Subcutaneous adipose tissue (tissue), 4 donors: Measurements from ENCODE around the gene CARD11. TPM values are rescaled to one million over a fixed set of nuclear protein-coding genes. Genes with fewer than 3 reads are reported as not detected.

Source experiments
- total RNA-seq, 4 donors: library from RNA; depleted of rRNA; stranded (reverse); fragments of >200 nt; gene quantifications; one replicate each; pipeline ENCODE4 v1.1.0, GENCODE V29; 2016
- TF ChIP-seq, protein P1 (sequence below): fragments of 450-650 bp; IDR thresholded peaks from one replicate; pipeline ENCODE4 v1.5.1; 2016; ENCODE audit warnings: low read depth, mild to moderate bottlenecking, control low read depth, antibody characterized with exemption, moderate library complexity

CARD11 gene
- total RNA-seq, 4 donors from 2014 or later: 0.57 to 1.2 (median 0.77) TPM

DNA sequence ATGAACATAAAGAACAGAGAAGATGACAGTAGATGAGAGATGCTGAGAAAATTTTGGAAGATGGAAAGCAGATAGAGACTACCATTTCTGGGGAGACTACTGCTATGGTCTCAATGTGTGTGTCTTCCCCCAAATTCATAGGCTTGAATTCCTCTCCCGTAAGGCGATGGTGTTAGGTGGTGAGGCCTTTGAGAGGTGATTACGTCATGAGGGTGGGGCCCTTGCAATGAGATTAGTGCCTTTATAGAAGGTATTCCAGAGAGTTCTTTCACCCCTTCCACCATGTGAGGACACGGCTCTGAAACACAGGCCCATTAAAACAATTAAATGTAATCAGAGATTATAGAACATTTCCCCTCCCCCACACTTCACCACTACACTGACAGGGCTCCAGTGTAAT, 23.9 kb downstream of the CARD11 start:
- TF ChIP-seq, protein P1, sequence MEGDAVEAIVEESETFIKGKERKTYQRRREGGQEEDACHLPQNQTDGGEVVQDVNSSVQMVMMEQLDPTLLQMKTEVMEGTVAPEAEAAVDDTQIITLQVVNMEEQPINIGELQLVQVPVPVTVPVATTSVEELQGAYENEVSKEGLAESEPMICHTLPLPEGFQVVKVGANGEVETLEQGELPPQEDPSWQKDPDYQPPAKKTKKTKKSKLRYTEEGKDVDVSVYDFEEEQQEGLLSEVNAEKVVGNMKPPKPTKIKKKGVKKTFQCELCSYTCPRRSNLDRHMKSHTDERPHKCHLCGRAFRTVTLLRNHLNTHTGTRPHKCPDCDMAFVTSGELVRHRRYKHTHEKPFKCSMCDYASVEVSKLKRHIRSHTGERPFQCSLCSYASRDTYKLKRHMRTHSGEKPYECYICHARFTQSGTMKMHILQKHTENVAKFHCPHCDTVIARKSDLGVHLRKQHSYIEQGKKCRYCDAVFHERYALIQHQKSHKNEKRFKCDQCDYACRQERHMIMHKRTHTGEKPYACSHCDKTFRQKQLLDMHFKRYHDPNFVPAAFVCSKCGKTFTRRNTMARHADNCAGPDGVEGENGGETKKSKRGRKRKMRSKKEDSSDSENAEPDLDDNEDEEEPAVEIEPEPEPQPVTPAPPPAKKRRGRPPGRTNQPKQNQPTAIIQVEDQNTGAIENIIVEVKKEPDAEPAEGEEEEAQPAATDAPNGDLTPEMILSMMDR: no peak

DNA sequence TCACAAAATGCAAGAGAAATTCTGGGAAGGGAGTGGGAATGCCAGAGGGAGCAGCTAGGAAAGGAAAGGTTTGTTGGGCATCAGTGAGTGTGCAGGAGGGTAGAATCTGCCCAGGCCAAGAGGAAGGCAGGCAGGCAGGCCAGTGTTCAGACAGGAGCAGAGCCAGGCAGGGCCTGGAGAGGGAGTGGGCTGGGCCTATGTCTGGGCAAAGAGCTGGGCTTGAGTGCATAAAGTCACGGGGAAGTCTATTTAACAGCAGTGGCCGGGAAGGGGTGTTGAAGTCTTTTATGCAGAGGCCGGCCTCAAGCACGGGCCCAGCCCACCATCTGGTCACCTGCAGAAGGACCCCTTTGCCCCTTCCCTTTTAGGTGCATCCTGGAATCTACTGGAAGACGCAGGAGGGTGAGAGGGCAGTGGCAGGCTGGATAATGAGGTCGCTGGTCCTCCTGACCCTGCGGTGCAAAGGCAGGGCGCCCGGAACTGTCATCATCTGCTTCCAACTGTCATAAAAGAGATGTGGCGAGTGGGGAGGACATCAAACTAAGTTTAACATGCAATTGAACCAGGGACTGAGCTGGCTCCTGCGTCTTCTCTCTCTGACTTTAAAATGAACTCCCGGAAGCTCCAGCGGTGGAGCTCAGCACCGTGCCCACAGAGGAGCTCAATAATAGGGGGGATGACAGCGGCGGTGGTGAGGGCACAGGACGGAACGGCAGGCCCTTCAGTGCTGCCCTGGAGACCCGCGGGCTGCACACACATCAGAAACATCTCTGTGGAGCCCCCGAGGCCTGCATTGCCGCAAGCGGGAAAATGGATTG, 29.5 kb downstream of the CARD11 start:
- TF ChIP-seq, protein P1: no peak

DNA sequence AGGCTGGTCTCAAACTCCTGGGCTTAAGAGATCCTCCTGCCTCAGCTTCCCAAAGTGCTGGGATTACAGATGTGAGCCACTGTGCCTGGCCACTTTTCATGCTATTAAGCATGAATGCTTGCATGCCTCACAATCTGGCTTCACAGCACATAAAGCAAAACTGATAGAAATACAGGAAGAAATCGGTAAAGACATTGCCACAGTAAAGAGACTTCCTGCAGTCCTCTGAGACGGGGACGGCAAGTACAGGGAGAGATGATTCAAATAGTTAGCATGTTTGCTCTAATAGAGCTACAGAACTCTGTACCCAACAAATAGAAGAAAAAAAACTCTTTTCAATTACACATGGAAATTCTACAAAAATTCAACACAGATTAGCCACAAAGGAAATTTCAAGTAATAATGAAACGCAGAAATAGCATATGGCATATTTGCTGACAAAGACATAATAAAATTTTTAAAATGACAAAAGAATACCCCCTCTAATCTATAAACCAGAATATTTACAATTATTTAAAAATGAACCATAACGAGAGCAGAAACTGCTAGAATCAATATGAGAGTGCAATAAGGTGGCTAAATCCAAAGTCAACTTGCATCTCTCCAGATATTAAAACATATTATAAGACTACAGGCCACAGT, 32.3 kb downstream of the CARD11 start:
- TF ChIP-seq, protein P1: no peak

DNA sequence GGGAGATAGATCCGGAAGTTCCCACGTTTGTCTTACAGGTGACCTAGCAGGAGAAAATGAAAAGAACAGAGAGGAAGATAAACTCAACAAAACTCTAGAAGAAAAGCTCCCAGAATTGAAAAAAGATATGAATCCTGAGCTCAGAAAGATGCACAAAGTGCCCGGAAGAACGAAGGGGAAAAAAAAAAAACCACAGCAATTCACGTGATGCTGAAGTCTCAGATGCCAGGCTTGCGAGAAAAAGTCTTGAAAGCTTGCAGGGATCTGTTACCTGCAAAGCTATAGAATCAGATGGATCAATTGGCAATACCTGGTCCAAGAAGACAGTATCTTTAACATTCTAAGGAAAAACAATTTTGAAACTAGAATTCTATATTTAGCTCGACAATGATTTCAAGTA, 33.5 kb downstream of the CARD11 start:
- TF ChIP-seq, protein P1: no peak

DNA sequence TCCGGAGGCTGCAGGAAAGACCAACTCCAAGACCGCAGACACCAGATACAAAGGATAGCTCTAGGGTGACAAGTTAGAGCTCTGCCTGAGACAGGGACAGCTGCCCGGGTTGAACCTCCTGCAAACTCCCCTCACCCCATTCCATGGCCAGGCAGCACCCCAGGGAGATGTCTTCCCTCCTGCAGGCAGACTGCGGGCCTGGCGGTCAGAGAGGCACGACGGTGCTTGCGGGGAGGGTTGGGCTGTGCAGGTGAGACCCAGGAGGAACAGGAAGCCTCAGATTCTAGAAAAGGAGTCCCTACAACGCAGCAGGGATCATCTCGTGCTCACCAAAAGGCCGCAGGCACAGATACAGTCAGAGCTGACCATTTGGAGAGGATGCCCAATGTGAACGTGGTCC, 34.6 kb downstream of the CARD11 start:
- TF ChIP-seq, protein P1: no peak

DNA sequence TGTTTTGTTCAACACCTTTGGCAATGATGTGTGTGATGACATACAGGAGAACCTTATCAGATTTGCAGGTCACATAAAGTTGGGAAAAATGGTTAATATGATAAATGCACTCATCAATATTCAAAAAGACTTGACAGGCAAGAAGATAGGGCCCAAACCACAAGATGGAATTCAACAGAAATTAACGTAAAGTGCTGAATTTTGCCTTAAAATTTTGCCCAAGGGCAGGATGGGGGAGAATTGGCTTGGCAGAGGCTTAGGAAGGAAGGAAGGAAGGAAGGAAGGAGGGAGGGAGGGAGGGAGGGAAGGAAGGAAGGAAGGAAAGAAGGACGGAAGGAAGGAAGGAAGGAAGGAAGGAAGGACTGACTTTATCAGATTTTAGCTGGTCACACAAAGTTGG, 35.3 kb downstream of the CARD11 start:
- TF ChIP-seq, protein P1: no peak

DNA sequence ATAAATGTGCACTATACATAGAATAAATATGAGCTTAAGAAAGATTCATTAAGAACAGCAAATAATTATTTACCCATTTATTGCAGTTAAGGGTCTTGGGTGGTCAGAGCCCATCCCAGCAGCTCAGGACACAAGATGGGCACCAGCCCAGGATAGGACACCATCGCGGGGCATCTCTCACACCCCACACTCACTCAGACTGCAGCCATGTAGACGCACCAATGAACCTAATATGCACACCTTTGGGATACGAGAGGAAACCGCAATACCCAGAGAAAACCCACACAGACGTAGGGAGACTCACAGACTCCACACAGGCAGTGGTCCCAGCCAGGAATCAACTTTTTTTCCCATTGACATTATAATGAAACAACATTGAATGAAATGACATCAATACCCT, 36.0 kb downstream of the CARD11 start:
- TF ChIP-seq, protein P1: no peak
